Thyroid gland (tissue), 4 donors: ENCODE data around the gene MAP2K5. TPM values are rescaled to one million over a fixed set of nuclear protein-coding genes. Genes with fewer than 3 reads are reported as not detected.

Experiments used
- DNase-seq, 2 donors: peaks; one replicate each; pipeline ENCODE4 v3.0.0-alpha.2; 2019
- H3K27ac ChIP-seq, 3 donors: fragments of 200-600 bp; sonication (generic); 1 replicate in 2 of 3; 2 replicates in 1 of 3; pipeline ENCODE4 v1.5.1; 2016 to 2019; ENCODE audit warnings: mild to moderate bottlenecking in 1 of 3, moderate library complexity in 1 of 3
- H3K27me3 ChIP-seq: fragments of 200-600 bp; sonication (generic); one replicate; pipeline ENCODE4 v1.5.1; 2019
- H3K36me3 ChIP-seq, 2 donors: fragments of 200-600 bp; sonication (generic); one replicate each; pipeline ENCODE4 v1.5.1; 2016 to 2019
- H3K4me1 ChIP-seq, 2 donors: fragments of 200-600 bp; sonication (generic); one replicate each; pipeline ENCODE4 v1.5.1; 2017 to 2019
- H3K4me3 ChIP-seq, 3 donors: fragments of 200-600 bp; sonication (generic); replicated peaks in 1 of 3; 1 replicate in 2 of 3; 2 replicates in 1 of 3; pipeline ENCODE4 v1.5.1; 2016; ENCODE audit warnings: mild to moderate bottlenecking in 1 of 3
- H3K9me3 ChIP-seq: fragments of 200-600 bp; sonication (generic); one replicate; pipeline ENCODE4 v1.5.1; 2017
- CTCF ChIP-seq, 6 experiments: fragments of 200-600 bp in 3 of 6; fragments of 450-650 bp in 3 of 6; sonication (generic) in 3 of 6; IDR thresholded peaks; one replicate each; pipeline ENCODE4 v1.5.1; 2016 to 2019; ENCODE audit warnings: antibody characterized with exemption in 6 of 6, mild to moderate bottlenecking in 2 of 6, inconsistent platforms in 1 of 6, moderate library complexity in 1 of 6
- POLR2A ChIP-seq, 2 donors: fragments of 450-650 bp; IDR thresholded peaks; one replicate each; pipeline ENCODE4 v1.6.1; 2017; ENCODE audit warnings: antibody characterized with exemption in 2 of 2, mild to moderate bottlenecking in 2 of 2, moderate library complexity in 1 of 2
- WGBS, 2 donors: methylation state at CpG; one replicate each; pipeline ENCODE4 v1.1.5; 2017; 5-methylcytosine and 5-hydroxymethylcytosine counted together
- intact Hi-C: fragments of 100-400 bp; cut with DNase I; formaldehyde crosslinking; loops from one replicate; pipeline ENCODE4 v1.15.1; 2023
- total RNA-seq, 4 donors: library from RNA; depleted of rRNA; stranded (reverse); fragments of >200 nt; gene quantifications; one replicate each; pipeline ENCODE4 v1.2.3, GENCODE V29; 2016

MAP2K5 gene
- total RNA-seq, 4 donors from 2014 or later = 10.2 to 32.1 (median 15.9) TPM

GRCh38 chr15:67508407-67508806, 34.1 kb upstream of the MAP2K5 start:
- no peak overlapping the region for H3K4me3 ChIP-seq

GRCh38 chr15:67509918-67510317, 32.6 kb upstream of the MAP2K5 start:
- intact Hi-C loops = no loop called here

More at GRCh38 chr15:67508407-67508806, 34.1 kb upstream of the MAP2K5 start:
- no peak overlapping the region for H3K27ac ChIP-seq
- no peak for TF ChIP-seq POLR2A (IDR thresholded peaks at IDR 0.05)
- no peak for TF ChIP-seq CTCF (IDR thresholded peaks at IDR 0.05)
- H3K36me3 ChIP-seq = peaks cover 0 to 6% of the 10 kb centered on the region in 2 donors
- DNase-seq = no peak
- H3K27me3 ChIP-seq = no peaks in the 10 kb centered on the region
- intact Hi-C loops = no loop called here
- H3K4me1 ChIP-seq = no peaks in the 10 kb centered on the region
- H3K9me3 ChIP-seq = no peaks in the 10 kb centered on the region
- WGBS, 2 donors = 94 to 99% methylated on average over 3 of the region's 3 CpGs

GRCh38 chr15:67510597-67511190, 31.8 kb upstream of the MAP2K5 start:
- intact Hi-C loops = no loop called here
- Histone ChIP-seq H3K36me3 (peaks cover 0 to 10% of the 10 kb centered on the region in 2 donors), H3K4me1 (no peaks in the 10 kb centered on the region), H3K9me3 (no peaks in the 10 kb centered on the region), H3K27ac (no peak overlapping the region), H3K4me3 (no peak overlapping the region), H3K27me3 (no peaks in the 10 kb centered on the region)
- DNase-seq = no peak
- TF ChIP-seq POLR2A (IDR thresholded peaks at IDR 0.05) (no peak), CTCF (IDR thresholded peaks at IDR 0.05) (no peak)
- WGBS, 2 donors = 92 to 93% methylated on average over 7 of the region's 7 CpGs

More at GRCh38 chr15:67509918-67510317, 32.6 kb upstream of the MAP2K5 start:
- no peaks in the 10 kb centered on the region for H3K4me1 ChIP-seq
- no peak overlapping the region for H3K4me3 ChIP-seq
- no peaks in the 10 kb centered on the region for H3K27me3 ChIP-seq
- no peak for DNase-seq
- H3K36me3 ChIP-seq = peaks cover 0 to 10% of the 10 kb centered on the region in 2 donors
- no peak for TF ChIP-seq POLR2A (IDR thresholded peaks at IDR 0.05)
- no peaks in the 10 kb centered on the region for H3K9me3 ChIP-seq
- WGBS, 2 donors = 97 to 98% methylated on average over 4 of the region's 4 CpGs
- no peak overlapping the region for H3K27ac ChIP-seq

- DNase-seq = no peak
- no peaks in the 10 kb centered on the region for H3K27me3 ChIP-seq
- WGBS, 2 donors = 97 to 98% methylated on average over 3 of the region's 3 CpGs
- no peaks in the 10 kb centered on the region for H3K4me1 ChIP-seq
- H3K9me3 ChIP-seq = no peaks in the 10 kb centered on the region
- H3K4me3 ChIP-seq = no peak overlapping the region
- TF ChIP-seq CTCF (IDR thresholded peaks at IDR 0.05) (no peak), POLR2A (IDR thresholded peaks at IDR 0.05) (no peak)
- intact Hi-C loops = no loop called here
- H3K27ac ChIP-seq = no peak overlapping the region
- H3K36me3 ChIP-seq = peaks cover 0 to 10% of the 10 kb centered on the region in 2 donors
Measured at GRCh38 chr15:67511606-67512005, 30.9 kb upstream of the MAP2K5 start.

- intact Hi-C loops = no loop called here
- peaks cover 0 to 10% of the 10 kb centered on the region in 2 donors for H3K36me3 ChIP-seq
Measured at GRCh38 chr15:67512140-67512539, 30.4 kb upstream of the MAP2K5 start.

GRCh38 chr15:67512933-67513714, 29.4 kb upstream of the MAP2K5 start:
- intact Hi-C loops = no loop called here
- no peaks in the 10 kb centered on the region for H3K9me3 ChIP-seq
- WGBS, 2 donors = 75 to 79% methylated on average over 9 of the region's 9 CpGs

More at GRCh38 chr15:67512140-67512539, 30.4 kb upstream of the MAP2K5 start:
- no peak for TF ChIP-seq POLR2A (IDR thresholded peaks at IDR 0.05)
- H3K9me3 ChIP-seq = no peaks in the 10 kb centered on the region
- H3K4me3 ChIP-seq = no peak overlapping the region
- DNase-seq = no peak
- no peak overlapping the region for H3K27ac ChIP-seq
- no peaks in the 10 kb centered on the region for H3K27me3 ChIP-seq
- no peaks in the 10 kb centered on the region for H3K4me1 ChIP-seq
- 43 to 53% methylated on average over 3 of the region's 3 CpGs for WGBS, 2 donors

More at GRCh38 chr15:67512933-67513714, 29.4 kb upstream of the MAP2K5 start:
- Histone ChIP-seq H3K4me1 (no peaks in the 10 kb centered on the region), H3K27ac (no peak overlapping the region), H3K27me3 (no peaks in the 10 kb centered on the region), H3K36me3 (peaks cover 0 to 10% of the 10 kb centered on the region in 2 donors), H3K4me3 (no peak overlapping the region)
- TF ChIP-seq POLR2A (IDR thresholded peaks at IDR 0.05) (no peak), CTCF (IDR thresholded peaks at IDR 0.05) (no peak)
- DNase-seq = no peak
